CD4-positive, alpha-beta memory T cell (primary cell): ENCODE results near the gene PROSER3. TPM values are rescaled to one million over a fixed set of nuclear protein-coding genes. Genes with fewer than 3 reads are reported as not detected.

Experiments used
- CTCF ChIA-PET: fragments of 350-600 bp; sonication (Branson Sonifier 250); formaldehyde crosslinking; loops from one replicate; lab custom pipeline; 2021; ENCODE audit warnings: inconsistent platforms; ENCODE audit not compliant: partially characterized antibody; lab: Charles Lee
- POLR2A ChIA-PET: fragments of 350-600 bp; sonication (Branson Sonifier 250); formaldehyde crosslinking; loops from one replicate; lab custom pipeline; 2021; ENCODE audit not compliant: partially characterized antibody; lab: Charles Lee
- DNase-seq, 5 donors: peaks; one replicate each; pipeline versions ENCODE4 v3.0.0 to v3.0.0-alpha.2; 2020 to 2022; ENCODE audit warnings: mixed read lengths in 1 of 5
- H3K27ac ChIP-seq: one replicate; pipeline ENCODE4 v1.7.0; 2013; ENCODE audit warnings: low read depth, low read length
- H3K27me3 ChIP-seq: 2 replicates; pipeline ENCODE4 v1.7.0; 2013; ENCODE audit warnings: mild to moderate bottlenecking, low read length, moderate library complexity; ENCODE audit not compliant: insufficient read depth
- H3K36me3 ChIP-seq: 2 replicates; pipeline ENCODE4 v1.7.0; 2013; ENCODE audit warnings: mild to moderate bottlenecking, low read length, moderate library complexity; ENCODE audit not compliant: insufficient read depth
- H3K4me1 ChIP-seq: 2 replicates; pipeline ENCODE4 v1.7.0; 2013; ENCODE audit warnings: mild to moderate bottlenecking, low read length, moderate library complexity; ENCODE audit not compliant: insufficient read depth
- H3K4me3 ChIP-seq, 2 donors: one replicate each; pipeline ENCODE4 v1.7.0; 2013; ENCODE audit warnings: low read length in 2 of 2, mild to moderate bottlenecking in 1 of 2
- H3K9me3 ChIP-seq, 2 donors: one replicate each; pipeline ENCODE4 v1.7.0; 2013; ENCODE audit warnings: low read length in 2 of 2, control low read depth in 1 of 2; ENCODE audit not compliant: control insufficient read depth in 1 of 2
- H3K27ac Mint-ChIP-seq, 7 donors: one replicate each; pipeline ENCODE4 v1.8.0; 2020 to 2021; ENCODE audit warnings: mixed read lengths in 7 of 7, mild to moderate bottlenecking in 6 of 7, inconsistent platforms in 3 of 7, moderate library complexity in 3 of 7
- H3K27me3 Mint-ChIP-seq, 2 donors: one replicate each; pipeline ENCODE4 v1.8.0; 2020 to 2021; ENCODE audit warnings: mixed read lengths in 2 of 2
- H3K36me3 Mint-ChIP-seq, 2 donors: one replicate each; pipeline ENCODE4 v1.8.0; 2020 to 2021; ENCODE audit warnings: mixed read lengths in 2 of 2, inconsistent platforms in 1 of 2, mild to moderate bottlenecking in 1 of 2
- H3K4me1 Mint-ChIP-seq, 4 donors: one replicate each; pipeline ENCODE4 v1.8.0; 2020 to 2021; ENCODE audit warnings: mixed read lengths in 4 of 4, mild to moderate bottlenecking in 1 of 4
- H3K4me3 Mint-ChIP-seq, 8 donors: one replicate each; pipeline ENCODE4 v1.8.0; 2020 to 2021; ENCODE audit warnings: mixed read lengths in 8 of 8, mild to moderate bottlenecking in 7 of 8, moderate library complexity in 6 of 8, inconsistent platforms in 3 of 8
- H3K9me3 Mint-ChIP-seq, 8 donors: one replicate each; pipeline ENCODE4 v1.8.0; 2020 to 2021; ENCODE audit warnings: mixed read lengths in 8 of 8, mild to moderate bottlenecking in 5 of 8, inconsistent platforms in 3 of 8, moderate library complexity in 1 of 8
- intact Hi-C: fragments of 100-400 bp; cut with micrococcal nuclease; formaldehyde crosslinking; loops from one replicate; pipeline ENCODE4 v1.15.1; 2023
- polyA plus RNA-seq, 2 donors: library from polyadenylated mRNA; unstranded; fragments of 300-500 nt; fragmentation: Illumina TruSeq; gene quantifications; one replicate each; pipeline ENCODE4 v1.2.3, GENCODE V29; 2021
- total RNA-seq, 2 experiments: library from RNA; stranded (reverse); gene quantifications; one replicate each; pipeline ENCODE4 v1.2.3, GENCODE V29; 2021

PROSER3 gene
- total and polyA plus RNA-seq, 4 experiments from 2014 or later = 2.0 to 46.5 (median 28.4) TPM

GRCh38 chr19:35741203-35741515 is 16.8 kb upstream of the PROSER3 start:
- peak overlapping the region; percentile 83 to 88 for H3K4me3 ChIP-seq
- ChIA-PET CTCF (interaction anchor here (2.2 kb wide), 1 partner anchor 23 kb away, joined by 6 read pairs; the partner anchor contains the start of gene KMT2B), POLR2A (interaction anchor here (1.0 to 5.7 kb wide), 12 partner anchors 8 to 98 kb away, joined by 3 to 37 read pairs (median 8); partner anchors contain the start of genes COX6B1, HSPB6, KMT2B and LIN37)
- H3K4me1 ChIP-seq = peaks cover 63% of the 10 kb centered on the region
- H3K27ac ChIP-seq = peak overlapping the region; percentile 77
- Mint-ChIP-seq H3K27me3 (no peaks in the 10 kb centered on the region), H3K9me3 (no peaks in the 10 kb centered on the region), H3K4me1 (peaks cover 20 to 68% (median 47%) of the 10 kb centered on the region in 4 donors), H3K27ac (peak overlapping the region; percentile 93 to 99 (median 97)), H3K4me3 (peak overlapping the region; percentile 88 to 98 (median 92)), H3K36me3 (peaks cover 8 to 42% of the 10 kb centered on the region in 2 donors)
- H3K36me3 ChIP-seq = peaks cover 17% of the 10 kb centered on the region
- intact Hi-C loops = loop anchor here (10.0 kb wide), 1 partner anchor 1634 kb away; the partner anchor contains the start of gene ZNF527
- no peaks in the 10 kb centered on the region for H3K9me3 ChIP-seq
- DNase-seq = no peak
- no peaks in the 10 kb centered on the region for H3K27me3 ChIP-seq

- H3K36me3 ChIP-seq = peaks cover 17% of the 10 kb centered on the region
- intact Hi-C loops = loop anchor here (10.0 kb wide), 1 partner anchor 1633 kb away; the partner anchor contains the start of gene ZNF527
- H3K27me3 ChIP-seq = no peaks in the 10 kb centered on the region
- peak within 1 kb of the TSS; percentile 88 to 97 (median 91) for H3K4me3 Mint-ChIP-seq
- peaks cover 21 to 69% (median 45%) of the 10 kb centered on the region in 4 donors for H3K4me1 Mint-ChIP-seq
- H3K36me3 Mint-ChIP-seq = peaks cover 8 to 33% of the 10 kb centered on the region in 2 donors
- DNase-seq = peak; percentile 71 to 83 (median 73)
- ChIA-PET POLR2A (interaction anchor here (0.8 to 4.6 kb wide), 15 partner anchors 9 to 211 kb away, joined by 3 to 51 read pairs (median 4); partner anchors contain the start of genes COX6B1, HSPB6, KMT2B and PROSER3), CTCF (interaction anchor here (0.6 to 0.8 kb wide), 2 partner anchors 13 to 14 kb away, joined by 3 read pairs; no protein-coding TSS in a partner anchor)
- H3K4me1 ChIP-seq = peaks cover 60% of the 10 kb centered on the region
- H3K27me3 Mint-ChIP-seq = no peaks in the 10 kb centered on the region
- peak within 1 kb of the TSS; percentile 95 to 99 (median 98) for H3K27ac Mint-ChIP-seq
- peak within 1 kb of the TSS; percentile 42 to 63 for H3K4me3 ChIP-seq
- H3K27ac ChIP-seq = peak within 1 kb of the TSS; percentile 77
- H3K9me3 ChIP-seq = no peaks in the 10 kb centered on the region
- H3K9me3 Mint-ChIP-seq = no peaks in the 10 kb centered on the region
These were observed 15.8 kb upstream of the PROSER3 start, which contains the start of gene IGFLR1 for GRCh38 chr19:35742121-35742724. IGFLR1 (minus strand) TSS chr19:35742452; CDS start chr19:35741180, 1,272 bp downstream.

GRCh38 chr19:35743640-35744429 is 14.1 kb upstream of the PROSER3 start:
- peaks cover 4% of the 10 kb centered on the region for H3K36me3 ChIP-seq
- peaks cover 32 to 72% (median 50%) of the 10 kb centered on the region in 4 donors for H3K4me1 Mint-ChIP-seq
- CTCF ChIA-PET = interaction anchor here (0.8 to 1.0 kb wide), 2 partner anchors 41 to 49 kb away, joined by 3 to 5 read pairs; no protein-coding TSS in a partner anchor

GRCh38 chr19:35744430-35745327 is 13.3 kb upstream of the PROSER3 start:
- POLR2A ChIA-PET = interaction anchor here (0.7 to 4.6 kb wide), 23 partner anchors 9 to 470 kb away, joined by 3 to 51 read pairs (median 4); partner anchors contain the start of genes COX6B1, HSPB6, KMT2B and POLR2I
- peaks cover 32 to 77% (median 52%) of the 10 kb centered on the region in 4 donors for H3K4me1 Mint-ChIP-seq
- peaks cover 67% of the 10 kb centered on the region for H3K4me1 ChIP-seq
- H3K4me3 Mint-ChIP-seq = peak overlapping the region; percentile 95 to 99 (median 98)
- no peaks in the 10 kb centered on the region for H3K27me3 ChIP-seq
- CTCF ChIA-PET = interaction anchor here (0.5 to 1.0 kb wide), 4 partner anchors 8 to 214 kb away, joined by 3 to 5 read pairs (median 3); no protein-coding TSS in a partner anchor
- peak overlapping the region; percentile 99 for H3K27ac ChIP-seq
- no peaks in the 10 kb centered on the region for H3K36me3 ChIP-seq
- H3K9me3 Mint-ChIP-seq = no peaks in the 10 kb centered on the region
- peaks cover 5 to 34% of the 10 kb centered on the region in 2 donors for H3K36me3 Mint-ChIP-seq
- peak; percentile 96 to 97 (median 96) for DNase-seq
- peak overlapping the region; percentile 98 to 100 (median 100) for H3K27ac Mint-ChIP-seq
- no peaks in the 10 kb centered on the region for H3K27me3 Mint-ChIP-seq
- peak overlapping the region; percentile 67 to 87 for H3K4me3 ChIP-seq
- no peaks in the 10 kb centered on the region for H3K9me3 ChIP-seq
- intact Hi-C loops = loop anchor here (1.0 to 10.0 kb wide), 10 partner anchors 27 to 1630 kb away; partner anchors contain the start of genes ARHGAP33, HCST, SCGB2B2 and THAP8

More at GRCh38 chr19:35743640-35744429, 14.1 kb upstream of the PROSER3 start:
- intact Hi-C loops = loop anchor here (2.0 to 10.0 kb wide), 4 partner anchors 31 to 1631 kb away; partner anchors contain the start of genes ARHGAP33, HCST and ZNF527
- POLR2A ChIA-PET = interaction anchor here (0.7 to 4.6 kb wide), 12 partner anchors 9 to 371 kb away, joined by 3 to 51 read pairs (median 8); partner anchors contain the start of genes COX6B1, HSPB6, KMT2B and POLR2I
- H3K9me3 Mint-ChIP-seq = no peaks in the 10 kb centered on the region
- peak overlapping the region; percentile 67 to 87 for H3K4me3 ChIP-seq
- peaks cover 63% of the 10 kb centered on the region for H3K4me1 ChIP-seq
- H3K4me3 Mint-ChIP-seq = peak overlapping the region; percentile 95 to 99 (median 98)
- no peak for DNase-seq
- H3K9me3 ChIP-seq = no peaks in the 10 kb centered on the region
- no peaks in the 10 kb centered on the region for H3K27me3 ChIP-seq
- H3K27ac ChIP-seq = peak overlapping the region; percentile 99
- H3K27me3 Mint-ChIP-seq = no peaks in the 10 kb centered on the region
- peak overlapping the region; percentile 98 to 100 (median 100) for H3K27ac Mint-ChIP-seq
- peaks cover 5 to 35% of the 10 kb centered on the region in 2 donors for H3K36me3 Mint-ChIP-seq

- peak; percentile 97 to 99 (median 99) for DNase-seq
- Histone ChIP-seq H3K4me1 (peaks cover 63% of the 10 kb centered on the region), H3K27me3 (no peaks in the 10 kb centered on the region), H3K27ac (peak within 1 kb of the TSS; percentile 99), H3K9me3 (no peaks in the 10 kb centered on the region), H3K4me3 (peak within 1 kb of the TSS; percentile 87 to 91), H3K36me3 (no peaks in the 10 kb centered on the region)
- H3K27ac Mint-ChIP-seq = peak within 1 kb of the TSS; percentile 98 to 100 (median 100)
- H3K4me1 Mint-ChIP-seq = peaks cover 33 to 72% (median 51%) of the 10 kb centered on the region in 4 donors
- intact Hi-C loops = loop anchor here (1.0 to 10.0 kb wide), 10 partner anchors 28 to 1629 kb away; partner anchors contain the start of genes ARHGAP33, HCST, SCGB2B2 and THAP8
- H3K36me3 Mint-ChIP-seq = peaks cover 5 to 32% of the 10 kb centered on the region in 2 donors
- POLR2A ChIA-PET = interaction anchor here (0.8 to 4.6 kb wide), 21 partner anchors 10 to 469 kb away, joined by 3 to 51 read pairs (median 4); partner anchors contain the start of genes COX6B1, HSPB6, KMT2B and POLR2I
- peak within 1 kb of the TSS; percentile 95 to 99 (median 98) for H3K4me3 Mint-ChIP-seq
- CTCF ChIA-PET = interaction anchor here (0.5 to 1.0 kb wide), 2 partner anchors 8 to 213 kb away, joined by 3 read pairs; no protein-coding TSS in a partner anchor
- H3K27me3 Mint-ChIP-seq = no peaks in the 10 kb centered on the region
- no peaks in the 10 kb centered on the region for H3K9me3 Mint-ChIP-seq
These were observed 12.5 kb upstream of the PROSER3 start, which contains the start of the genes PSENEN and U2AF1L4 for GRCh38 chr19:35745328-35746086. PSENEN (plus strand) TSS chr19:35745651; CDS start chr19:35745931, 280 bp downstream. U2AF1L4 (minus strand) TSS chr19:35745418; CDS start chr19:35745391, 27 bp downstream.
